ENCODE results near the gene FBLN2. TPM values are rescaled to one million over a fixed set of nuclear protein-coding genes. Genes with fewer than 3 reads are reported as not detected.

FBLN2 gene
- total and polyA plus RNA-seq, 10 of the 15 experiments (the other 5 are each of a cell fraction or from before 2014, with no cell fraction given) = 0.03 to 0.41 (median 0.12) TPM; not detected in 2

- no peak for DNase-seq (ENCODE audit: low read depth, low spot score)
- H3K4me1 ChIP-seq (ENCODE audit: control insufficient read depth, insufficient read depth, low read length) = no peaks in the 10 kb centered on the region
- no peak overlapping the region for H3K4me2 ChIP-seq (ENCODE audit: control insufficient read depth, insufficient read depth)
- no TSS peak for BruUV-seq (replicated peaks)
- no peaks in the 10 kb centered on the region for H3K79me2 ChIP-seq (ENCODE audit: control insufficient read depth, insufficient read depth, low read length)
- in situ Hi-C loops (cut with MboI) = no loop called here
- H3K27me3 ChIP-seq (replicated peaks in 1 of 2; ENCODE audit: control insufficient read depth in 2 of 2, insufficient read depth in 2 of 2, low read length in 1 of 2) = 0 out of 4 replicates have a peak, but pooled peaks cover 0 to 2% of the 10 kb centered on the region in 2 experiments
- no peak overlapping the region for H3K4me3 ChIP-seq
- CTCF ChIA-PET = no interaction called here
- POLR2A ChIA-PET = no interaction called here
- no peaks in the 10 kb centered on the region for H3K36me3 ChIP-seq (ENCODE audit: control insufficient read depth in 2 of 2, insufficient read depth in 2 of 2, low read length in 1 of 2)
- WGBS (ENCODE audit: insufficient coverage, insufficient replicate concordance, low lambda C conversion rate, missing lambda C conversion rate) = 33% methylated on average over 9 of the region's 9 CpGs
- no peaks in the 10 kb centered on the region for H3K9me3 ChIP-seq (replicated peaks; ENCODE audit: control insufficient read depth, insufficient read depth, low read length)
- H3K9ac ChIP-seq (ENCODE audit: control insufficient read depth, insufficient read depth, low read length) = no peak overlapping the region
- no peak for FAIRE-seq
- SMC1A ChIA-PET (ENCODE audit: uncharacterized antibody, unreplicated experiment) = no interaction called here
- no peak overlapping the region for H3K27ac ChIP-seq (ENCODE audit: control insufficient read depth, insufficient read depth)
- intact Hi-C loops (cut with micrococcal nuclease; ENCODE audit: unreplicated experiment) = no loop called here
- no peaks in the 10 kb centered on the region for H4K20me1 ChIP-seq (ENCODE audit: control insufficient read depth, insufficient read depth)
- ATAC-seq = no peak
- H2AFZ ChIP-seq (ENCODE audit: control insufficient read depth, low read depth, low read length) = no peak overlapping the region
- RAD21 ChIA-PET (ENCODE audit: unreplicated experiment) = no interaction called here
- TF ChIP-seq CHD4 (IDR thresholded peaks at IDR 0.05) = no peak
- TF ChIP-seq JUNB (IDR thresholded peaks at IDR 0.05) = no peak
- no peak for TF ChIP-seq ZZZ3 (IDR thresholded peaks at IDR 0.05; ENCODE audit: control insufficient read depth, insufficient read length, low read depth)
- no peak for TF ChIP-seq SP1 (IDR thresholded peaks at IDR 0.05; ENCODE audit: low read depth, low read length)
- TF ChIP-seq ZBED1 (IDR thresholded peaks at IDR 0.05; ENCODE audit: borderline replicate concordance) = no peak
- TF ChIP-seq PAX5 (IDR thresholded peaks at IDR 0.05; ENCODE audit: borderline replicate concordance, low read depth, low read length) = no peak
- TF ChIP-seq WRNIP1 (IDR thresholded peaks at IDR 0.05; ENCODE audit: borderline replicate concordance, low read depth, low read length) = no peak
- TF ChIP-seq ZBTB4 (CRISPR knock-in tag; IDR thresholded peaks at IDR 0.05) = no peak
- TF ChIP-seq MEF2A (IDR thresholded peaks at IDR 0.05; ENCODE audit: insufficient read depth, low read depth, low read length) = no peak
- TF ChIP-seq CHD2 (IDR thresholded peaks at IDR 0.05; ENCODE audit: borderline replicate concordance, low read depth, low read length) = no peak
- TF ChIP-seq NFIC (IDR thresholded peaks at IDR 0.05; ENCODE audit: low read depth, low read length) = no peak
- TF ChIP-seq ETV6 (conservative IDR thresholded peaks at IDR 0.05 in 1 of 2, IDR thresholded peaks at IDR 0.05 in 1 of 2; ENCODE audit: borderline replicate concordance in 1 of 2, low read depth in 1 of 2) = no peak
- TF ChIP-seq CREB1 (IDR thresholded peaks at IDR 0.05; ENCODE audit: low read depth) = no peak
- no peak for TF ChIP-seq TCF3 (IDR thresholded peaks at IDR 0.05; ENCODE audit: borderline replicate concordance, insufficient read depth, low read depth, low read length)
- no peak for TF ChIP-seq MXI1 (IDR thresholded peaks at IDR 0.05; ENCODE audit: low read depth, low read length)
- no peak for TF ChIP-seq E2F4 (IDR thresholded peaks at IDR 0.05; ENCODE audit: low read depth, low read length)
- no peak for TF ChIP-seq ZBTB40 (IDR thresholded peaks at IDR 0.05; ENCODE audit: borderline replicate concordance)
Measured at GRCh38 chr3:13676356-13677017, 127.6 kb downstream of the FBLN2 start.

Data from GM12878 (cell line).